BE2C (cell line): ENCODE results near the gene TEX22.

Source experiments
- DNase-seq: peaks from one replicate; pipeline ENCODE4 v3.0.0-alpha.2; 2020
- H3K27me3 ChIP-seq: fragments of 250-450 bp; sonication (Bioruptor Pico); 2 replicates; pipeline ENCODE4 v1.5.1; 2020; ENCODE audit warnings: mild to moderate bottlenecking
- H3K36me3 ChIP-seq: fragments of 250-450 bp; sonication (Bioruptor Pico); 2 replicates; pipeline ENCODE4 v1.5.1; 2020; ENCODE audit warnings: mild to moderate bottlenecking
- H3K4me1 ChIP-seq: fragments of 250-450 bp; sonication (Bioruptor Pico); 2 replicates; pipeline ENCODE4 v1.5.1; 2020
- H3K4me3 ChIP-seq: 2 replicates; pipeline ENCODE4 v1.5.1; 2011; ENCODE audit warnings: low read depth, low read length
- H3K9me3 ChIP-seq: fragments of 250-450 bp; sonication (Bioruptor Pico); 2 replicates; pipeline ENCODE4 v1.5.1; 2020
- CTCF ChIP-seq: IDR thresholded peaks from 2 replicates; pipeline ENCODE4 v1.5.1; 2012; ENCODE audit warnings: mild to moderate bottlenecking, low read depth, low read length

Gene TEX22

GRCh38 chr14:105398726-105399465, 558 bp downstream of the TEX22 start:
- peaks cover 3% of the 10 kb centered on the region for H3K4me1 ChIP-seq
- TF ChIP-seq CTCF = no peak
- peak overlapping the region; percentile 66 for H3K4me3 ChIP-seq
- peak; percentile 80 for DNase-seq
- peaks cover 16% of the 10 kb centered on the region; the same call in 1 of the 2 replicates for H3K9me3 ChIP-seq
- peaks cover 21% of the 10 kb centered on the region for H3K36me3 ChIP-seq
- H3K27me3 ChIP-seq = no peaks in the 10 kb centered on the region

- Histone ChIP-seq H3K4me3 (peak overlapping the region; percentile 66), H3K36me3 (peaks cover 21% of the 10 kb centered on the region), H3K9me3 (peaks cover 16% of the 10 kb centered on the region; the same call in 1 of the 2 replicates), H3K4me1 (peaks cover 3% of the 10 kb centered on the region), H3K27me3 (no peaks in the 10 kb centered on the region)
- DNase-seq = peak; percentile 52
- no peak for TF ChIP-seq CTCF
Measured at GRCh38 chr14:105399466-105399775, 1.1 kb downstream of the TEX22 start.

GRCh38 chr14:105400016-105400415, 1.7 kb downstream of the TEX22 start:
- Histone ChIP-seq H3K36me3 (peaks cover 21% of the 10 kb centered on the region), H3K4me3 (no peak overlapping the region), H3K27me3 (no peaks in the 10 kb centered on the region), H3K4me1 (peaks cover 3% of the 10 kb centered on the region), H3K9me3 (peaks cover 16% of the 10 kb centered on the region; the same call in 1 of the 2 replicates)
- no peak for TF ChIP-seq CTCF
- DNase-seq = no peak

GRCh38 chr14:105401699-105402098, 3.4 kb downstream of the TEX22 start:
- Histone ChIP-seq H3K9me3 (peaks cover 16% of the 10 kb centered on the region; the same call in 1 of the 2 replicates), H3K4me1 (peaks cover 3% of the 10 kb centered on the region), H3K4me3 (no peak overlapping the region), H3K27me3 (no peaks in the 10 kb centered on the region), H3K36me3 (peaks cover 21% of the 10 kb centered on the region)
- DNase-seq = no peak
- no peak for TF ChIP-seq CTCF

- H3K27me3 ChIP-seq = no peaks in the 10 kb centered on the region
- no peak overlapping the region for H3K4me3 ChIP-seq
- no peaks in the 10 kb centered on the region for H3K36me3 ChIP-seq
- TF ChIP-seq CTCF = no peak
- DNase-seq = no peak
- peaks cover 7% of the 10 kb centered on the region for H3K4me1 ChIP-seq
- no peaks in the 10 kb centered on the region for H3K9me3 ChIP-seq
Measured at GRCh38 chr14:105408592-105408991, 10.3 kb downstream of the TEX22 start.

GRCh38 chr14:105409364-105409763, 11.0 kb downstream of the TEX22 start:
- no peaks in the 10 kb centered on the region for H3K9me3 ChIP-seq
- no peak for DNase-seq
- no peak for TF ChIP-seq CTCF
- H3K27me3 ChIP-seq = no peaks in the 10 kb centered on the region
- peaks cover 7% of the 10 kb centered on the region for H3K4me1 ChIP-seq
- no peaks in the 10 kb centered on the region for H3K36me3 ChIP-seq
- no peak overlapping the region for H3K4me3 ChIP-seq
